T47D (cell line): Measurements from ENCODE around the gene MISP.

Source experiments
- DNase-seq, 2 experiments: peaks; one replicate each; pipeline versions ENCODE4 v3.0.0 to v3.0.0-alpha.2; 2011 to 2012; ENCODE audit warnings: low read depth in 1 of 2, low spot score in 1 of 2
- JUND ChIP-seq: IDR thresholded peaks from 2 replicates; pipeline ENCODE4 v1.6.1; 2012; ENCODE audit warnings: low read depth
- in situ Hi-C: cut with HindIII; loops from 2 replicates; pipeline ENCODE4 v1.10.0; 2016; ENCODE audit warnings: low sequenced_read_pairs, low pct_unique_long_range_greater_than_20kb

Gene MISP

DNA sequence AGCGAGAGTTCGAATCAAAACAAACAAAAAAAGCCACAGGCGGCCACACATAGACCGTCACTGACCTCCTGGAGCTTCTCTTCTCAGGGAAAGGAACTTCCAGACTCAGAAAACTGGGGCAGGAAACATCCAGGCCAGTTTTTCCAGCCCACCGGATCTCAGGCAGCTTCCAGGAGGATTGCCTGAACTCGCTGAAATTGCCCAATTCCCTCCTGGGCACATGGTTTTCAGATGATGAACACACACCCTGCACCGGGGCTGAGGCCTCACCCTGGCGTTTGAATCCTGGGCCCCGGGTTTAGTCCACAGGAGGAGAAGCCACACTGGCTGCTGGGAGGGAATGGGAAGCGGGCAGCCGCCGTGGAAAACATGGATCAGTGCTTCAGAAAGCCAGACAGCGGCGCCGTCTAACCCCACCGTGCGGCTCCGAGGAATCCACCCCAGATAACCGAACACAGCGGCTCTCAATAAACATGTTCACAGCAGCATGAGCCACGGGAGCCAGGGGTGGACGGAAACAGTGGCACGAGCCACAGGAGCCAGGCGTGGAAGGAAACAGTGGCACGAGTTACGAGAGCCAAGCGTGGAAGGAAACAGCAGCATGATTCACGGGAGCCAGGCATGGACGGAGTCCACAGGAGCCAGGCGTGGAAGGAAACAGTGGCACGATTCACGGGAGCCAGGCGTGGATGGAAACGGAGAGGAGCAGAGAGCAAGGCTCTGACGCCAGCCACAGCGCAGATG is 28.2 kb downstream of the MISP start:
- peak in 1 of 2 experiments; percentile 77 for DNase-seq
- in situ Hi-C loops = no loop called here
- no peak for TF ChIP-seq JUND

- no peak for TF ChIP-seq JUND
- DNase-seq = no peak
- in situ Hi-C loops = no loop called here
These were observed 30.0 kb downstream of the MISP start for GRCh38 chr19:780935-781334.

- DNase-seq = no peak
- TF ChIP-seq JUND = no peak
- in situ Hi-C loops = no loop called here
These were observed 30.9 kb downstream of the MISP start for GRCh38 chr19:781800-782184.

DNA sequence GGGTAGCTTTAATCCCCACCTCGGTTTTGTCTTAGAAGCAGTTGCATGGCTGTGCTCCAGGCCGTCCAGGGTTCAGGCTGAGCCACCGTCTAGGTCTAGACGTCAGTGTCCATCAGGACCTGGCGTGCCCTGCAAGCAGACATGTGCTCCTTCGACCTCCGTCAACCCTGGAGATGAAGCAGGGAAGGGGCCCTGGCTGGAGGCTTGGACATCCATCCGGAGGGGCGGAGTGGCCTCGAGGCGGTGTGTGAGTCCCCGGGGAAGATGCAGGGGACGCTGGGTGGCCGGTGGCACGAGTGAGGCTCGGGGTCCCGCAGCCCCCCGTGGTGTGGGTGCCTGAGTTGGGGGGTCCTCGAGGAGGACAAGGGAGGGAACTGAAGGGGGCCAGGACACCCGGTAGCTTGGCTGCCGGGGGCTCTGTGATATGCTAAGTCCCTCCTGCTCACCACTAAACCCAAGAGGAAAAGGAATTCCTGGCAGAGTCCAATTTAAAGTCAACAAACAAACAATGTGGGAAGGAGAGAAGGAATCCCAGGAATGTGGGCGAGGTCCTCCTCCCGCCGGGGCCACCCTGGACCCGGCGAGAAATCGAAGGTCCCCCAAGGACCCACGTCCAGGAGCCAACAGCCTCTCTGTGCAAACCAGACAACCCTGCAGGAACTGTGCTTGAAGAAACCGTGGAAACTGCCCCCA is 31.4 kb downstream of the MISP start:
- DNase-seq = peak in 1 of 2 experiments; percentile 86
- no peak for TF ChIP-seq JUND

DNA sequence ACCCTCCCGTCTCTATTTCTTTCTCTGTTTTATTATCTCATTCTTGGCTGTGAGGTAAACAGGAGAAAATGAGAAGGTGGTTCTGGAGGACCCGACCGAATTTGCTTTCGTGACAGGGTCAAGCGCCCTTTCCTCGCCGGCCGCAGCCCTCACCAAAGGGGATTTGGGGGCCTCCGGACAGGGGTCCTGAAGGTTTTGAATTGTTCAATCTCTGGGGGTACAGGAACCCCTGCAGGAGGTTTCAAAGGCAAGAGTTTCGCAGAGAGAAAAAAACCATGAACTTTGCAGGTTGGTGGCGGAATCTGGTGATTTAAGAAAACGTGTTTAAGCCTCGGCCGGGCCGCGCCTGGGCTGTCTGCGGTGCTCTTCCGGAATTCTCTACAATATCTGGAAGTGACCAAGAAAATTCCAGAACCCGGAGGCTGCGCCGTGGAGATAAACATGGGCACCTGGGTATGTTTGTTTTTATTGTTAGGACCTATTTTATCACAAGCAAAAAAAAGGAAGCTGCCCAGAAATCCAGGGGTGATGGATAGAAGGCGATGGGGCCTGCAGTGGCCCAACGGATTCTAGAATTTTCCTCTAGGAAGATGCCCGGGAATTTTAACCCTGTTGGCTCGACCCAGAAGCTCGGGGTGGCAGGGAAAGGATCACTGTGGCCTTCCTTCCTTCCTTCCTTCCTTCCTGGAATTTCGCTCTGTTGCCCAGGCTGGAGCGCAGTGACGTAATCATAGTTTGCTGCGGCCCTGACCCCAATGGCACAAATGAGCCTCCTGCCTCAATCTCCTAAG is 32.2 kb downstream of the MISP start:
- DNase-seq = no peak
- in situ Hi-C loops = no loop called here
- TF ChIP-seq JUND = no peak

More for the DNA sequence above, 31.4 kb downstream of the MISP start:
- in situ Hi-C loops = no loop called here

DNA sequence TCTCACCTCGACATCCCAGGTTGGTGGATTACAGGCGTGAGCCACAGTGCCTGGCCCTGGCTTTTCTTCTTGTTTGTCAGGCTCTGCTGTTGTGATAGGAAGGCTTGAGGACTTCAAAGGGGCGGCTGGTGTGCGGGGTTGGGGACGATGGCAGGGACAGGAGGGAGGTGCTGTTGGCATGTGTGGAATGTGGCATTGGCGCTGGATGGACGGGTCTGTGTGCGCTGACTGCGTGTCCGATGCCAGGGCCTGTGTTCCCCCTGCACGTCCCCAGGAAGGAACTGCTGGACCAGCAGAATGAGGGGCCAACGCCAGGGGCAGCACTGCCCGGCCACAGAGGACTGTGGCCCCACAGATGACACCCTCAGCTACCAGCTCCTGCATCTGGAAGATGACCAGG is 33.6 kb downstream of the MISP start:
- peak in 1 of 2 experiments; percentile 73 for DNase-seq
- in situ Hi-C loops = no loop called here
- no peak for TF ChIP-seq JUND

DNA sequence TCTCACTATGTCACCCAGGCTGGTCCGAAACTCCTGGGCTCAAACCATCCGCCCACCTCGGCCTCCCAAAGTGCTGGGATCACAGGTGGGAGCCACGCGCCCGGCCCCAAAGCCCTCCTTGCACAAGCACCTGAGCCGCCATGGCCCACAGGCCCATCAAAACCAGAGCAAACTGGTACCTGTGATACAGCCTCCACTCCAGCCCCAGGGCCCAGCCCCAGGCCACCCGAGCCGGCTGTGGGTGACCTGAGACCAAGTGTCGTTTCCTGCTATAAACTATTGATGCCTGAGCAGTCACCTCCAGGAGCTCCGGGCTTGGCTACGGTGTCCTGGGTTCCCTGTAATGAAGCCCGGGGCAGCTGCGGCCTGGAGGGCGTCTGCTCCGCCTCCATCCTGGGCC is 36.6 kb downstream of the MISP start:
- no peak for TF ChIP-seq JUND
- no peak for DNase-seq
- in situ Hi-C loops = no loop called here

DNA sequence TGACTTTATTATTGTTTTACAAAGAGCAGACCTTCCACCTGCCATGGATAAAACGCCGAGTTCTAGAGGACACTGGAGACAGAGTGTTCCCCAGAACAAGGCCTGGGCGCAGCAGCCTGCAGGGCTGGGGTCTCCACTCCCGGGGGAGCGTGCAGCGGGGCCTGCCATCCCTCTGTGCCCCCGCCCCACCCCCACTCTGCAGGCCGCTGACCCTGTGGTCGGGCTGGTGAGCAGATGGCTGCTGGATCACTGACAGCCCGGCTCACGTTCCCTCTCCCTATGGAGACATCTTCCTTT is 37.7 kb downstream of the MISP start:
- no peak for DNase-seq
- in situ Hi-C loops = no loop called here
- TF ChIP-seq JUND = no peak

- DNase-seq = no peak
- in situ Hi-C loops = no loop called here
- TF ChIP-seq JUND = no peak
These were observed 38.2 kb downstream of the MISP start for GRCh38 chr19:788983-789700.

GRCh38 chr19:789701-790060 is 38.8 kb downstream of the MISP start:
- in situ Hi-C loops = no loop called here
- no peak for TF ChIP-seq JUND
- no peak for DNase-seq

DNA sequence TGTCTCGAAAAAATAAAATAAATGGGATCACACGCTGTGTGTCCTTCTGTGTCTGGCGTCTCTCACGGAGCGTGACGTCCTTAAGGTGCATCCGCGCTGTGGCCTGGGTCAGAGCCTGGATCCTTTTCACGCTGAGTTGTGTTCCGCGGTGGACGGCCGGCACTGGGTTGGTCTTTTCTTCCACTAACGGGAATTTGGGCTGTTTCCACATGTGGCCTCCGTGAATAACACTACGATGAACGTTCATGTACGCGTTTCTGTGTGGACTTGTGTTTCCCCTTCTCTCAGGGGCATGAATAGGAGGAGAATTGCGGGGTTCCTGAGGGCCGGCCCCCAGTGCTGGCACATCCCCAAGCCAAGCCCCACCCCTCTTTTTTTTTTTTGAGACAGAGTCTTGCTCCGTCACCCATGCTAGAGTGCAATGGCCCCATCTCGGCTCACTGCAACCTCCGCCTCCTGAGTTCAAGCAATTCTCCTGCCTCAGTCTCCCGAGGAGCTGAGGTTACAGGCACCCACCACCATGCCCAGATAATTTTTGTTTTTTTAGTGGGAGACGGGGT is 40.2 kb downstream of the MISP start:
- DNase-seq = no peak
- no peak for TF ChIP-seq JUND
- in situ Hi-C loops = no loop called here

DNA sequence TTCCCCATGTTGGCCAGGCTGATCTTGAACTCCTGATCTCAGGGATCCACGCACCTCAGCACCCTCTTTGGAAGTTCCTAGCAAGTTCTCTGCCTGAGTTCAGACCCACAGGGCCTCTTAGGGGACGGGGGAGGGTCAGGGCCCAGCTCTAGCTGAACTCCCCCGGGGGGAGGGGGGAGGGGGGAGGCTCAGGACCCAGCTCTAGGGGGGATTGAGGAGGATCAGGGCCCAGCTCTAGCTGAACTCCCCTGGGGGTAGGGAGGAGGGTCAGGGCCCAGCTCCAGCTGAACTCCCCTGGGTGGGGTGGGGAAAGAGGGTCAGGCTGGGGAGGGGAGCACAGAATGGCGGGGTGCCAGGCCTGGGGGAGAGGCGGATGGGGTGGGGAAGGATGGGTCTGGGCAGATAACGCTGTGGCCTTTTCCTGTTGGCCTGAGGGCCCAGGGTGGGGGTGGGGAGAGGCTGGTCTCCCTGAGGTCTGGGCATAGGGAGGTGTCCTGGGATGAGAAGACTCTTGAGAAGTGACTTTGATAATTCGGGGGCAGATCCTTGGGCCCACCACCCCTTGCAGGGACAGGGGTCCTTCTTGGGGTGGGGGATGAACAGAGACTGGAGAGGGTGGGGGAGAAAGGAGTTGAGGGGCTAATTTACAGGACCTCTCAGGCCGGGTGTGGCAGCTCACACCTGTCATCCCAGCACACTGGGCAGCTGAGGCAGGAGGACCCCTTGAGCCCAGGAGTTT is 40.8 kb downstream of the MISP start:
- in situ Hi-C loops = no loop called here
- TF ChIP-seq JUND = no peak
- DNase-seq = no peak
